BJ (cell line): ENCODE data around the gene DIPK1C. TPM values are rescaled to one million over a fixed set of nuclear protein-coding genes. Genes with fewer than 3 reads are reported as not detected.
A peak's percentile ranks its signal among the peaks of the same experiment; 100 is the strongest.

Experiments used
- CTCF ChIA-PET: fragments of 350-600 bp; formaldehyde crosslinking; extraction: SDS; loops from one replicate; lab custom pipeline; 2021; ENCODE audit warnings: antibody characterized with exemption, inconsistent platforms; lab: Yijun Ruan, JAX
- POLR2A ChIA-PET: fragments of 300-600 bp; sonication (Branson Sonifier 250); formaldehyde crosslinking; extraction: SDS; loops from one replicate; lab custom pipeline; 2021; ENCODE audit warnings: antibody characterized with exemption; lab: Charles Lee
- DNase-seq: peaks from one replicate; pipeline ENCODE4 v3.0.0-alpha.2; 2011; ENCODE audit warnings: low read depth
- H3K27me3 ChIP-seq: 2 replicates; pipeline ENCODE4 v1.6.0; 2011; ENCODE audit warnings: low read length; ENCODE audit not compliant: control insufficient read depth, insufficient read depth
- H3K36me3 ChIP-seq: 2 replicates; pipeline ENCODE4 v1.5.1; 2011; ENCODE audit warnings: low read length; ENCODE audit not compliant: control insufficient read depth, insufficient read depth
- H3K4me3 ChIP-seq: 2 replicates; pipeline ENCODE4 v1.5.1; 2011; ENCODE audit warnings: low read depth, mild to moderate bottlenecking, control low read depth, low read length
- polyA plus RNA-seq: library from polyadenylated mRNA; depleted of rRNA; stranded (reverse); fragments of >200 nt; gene quantifications from 2 replicates; pipeline ENCODE4 v1.2.3, GENCODE V29; 2011
- TF ChIP-seq, protein P1 (sequence below): IDR thresholded peaks from 2 replicates; pipeline ENCODE4 v1.5.1; 2011; ENCODE audit warnings: low read depth, mild to moderate bottlenecking, control low read depth, inconsistent platforms, low read length, moderate library complexity; ENCODE audit not compliant: insufficient read depth

DIPK1C gene
- polyA plus RNA-seq, 1 experiment = not detected

DNA sequence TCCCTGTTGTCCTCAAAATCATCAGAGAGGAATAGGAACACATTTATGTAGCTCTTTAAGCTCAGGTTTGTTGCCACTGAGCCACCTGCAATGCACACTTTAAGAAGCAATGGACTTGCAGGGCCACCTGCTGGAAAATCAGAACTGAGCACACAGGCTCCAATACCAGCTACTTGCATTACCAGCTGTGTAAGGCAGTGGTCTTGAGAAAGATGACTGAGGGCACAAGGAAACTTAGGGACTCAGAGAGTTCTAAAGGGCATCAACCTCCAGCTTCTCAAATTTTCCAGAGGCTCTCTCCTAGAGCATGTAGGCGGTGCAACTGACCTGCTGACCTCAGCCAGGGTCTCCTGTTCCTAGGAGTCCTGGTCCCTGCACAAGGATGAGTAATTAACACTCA, 36.6 kb upstream of the DIPK1C start:
- POLR2A ChIA-PET = no interaction called here
- H3K4me3 ChIP-seq = no peak overlapping the region
- H3K36me3 ChIP-seq = no peaks in the 10 kb centered on the region
- DNase-seq = no peak
- TF ChIP-seq, protein P1, sequence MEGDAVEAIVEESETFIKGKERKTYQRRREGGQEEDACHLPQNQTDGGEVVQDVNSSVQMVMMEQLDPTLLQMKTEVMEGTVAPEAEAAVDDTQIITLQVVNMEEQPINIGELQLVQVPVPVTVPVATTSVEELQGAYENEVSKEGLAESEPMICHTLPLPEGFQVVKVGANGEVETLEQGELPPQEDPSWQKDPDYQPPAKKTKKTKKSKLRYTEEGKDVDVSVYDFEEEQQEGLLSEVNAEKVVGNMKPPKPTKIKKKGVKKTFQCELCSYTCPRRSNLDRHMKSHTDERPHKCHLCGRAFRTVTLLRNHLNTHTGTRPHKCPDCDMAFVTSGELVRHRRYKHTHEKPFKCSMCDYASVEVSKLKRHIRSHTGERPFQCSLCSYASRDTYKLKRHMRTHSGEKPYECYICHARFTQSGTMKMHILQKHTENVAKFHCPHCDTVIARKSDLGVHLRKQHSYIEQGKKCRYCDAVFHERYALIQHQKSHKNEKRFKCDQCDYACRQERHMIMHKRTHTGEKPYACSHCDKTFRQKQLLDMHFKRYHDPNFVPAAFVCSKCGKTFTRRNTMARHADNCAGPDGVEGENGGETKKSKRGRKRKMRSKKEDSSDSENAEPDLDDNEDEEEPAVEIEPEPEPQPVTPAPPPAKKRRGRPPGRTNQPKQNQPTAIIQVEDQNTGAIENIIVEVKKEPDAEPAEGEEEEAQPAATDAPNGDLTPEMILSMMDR = peak; percentile 45
- peaks cover 13% of the 10 kb centered on the region for H3K27me3 ChIP-seq
- CTCF ChIA-PET = interaction anchor here (1.1 to 3.0 kb wide), 5 partner anchors 15 to 298 kb away, joined by 3 to 24 read pairs (median 3); no protein-coding TSS in a partner anchor

DNA sequence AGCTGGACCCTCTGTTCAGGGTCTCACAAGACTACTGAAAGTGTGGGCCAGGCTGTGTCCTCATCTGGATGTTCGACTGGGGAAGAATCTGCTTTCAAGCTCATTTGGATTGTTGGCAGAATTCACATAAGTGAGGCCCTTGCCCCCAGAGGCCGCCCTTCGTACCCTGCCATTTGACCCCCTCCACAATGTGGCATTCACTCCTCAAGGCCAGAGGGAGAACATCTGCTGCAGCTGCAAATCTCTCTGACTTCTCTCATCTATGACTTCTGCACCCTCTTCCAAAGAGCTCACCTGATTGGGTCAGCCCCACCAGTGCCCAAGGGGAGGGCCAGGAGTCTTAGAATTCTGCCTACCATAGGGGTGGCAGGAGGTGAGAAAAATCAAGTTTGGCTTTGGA, 35.2 kb upstream of the DIPK1C start:
- Histone ChIP-seq H3K4me3 (no peak overlapping the region), H3K36me3 (no peaks in the 10 kb centered on the region), H3K27me3 (peaks cover 13% of the 10 kb centered on the region)
- POLR2A ChIA-PET = no interaction called here
- TF ChIP-seq, protein P1 = no peak
- no peak for DNase-seq
- CTCF ChIA-PET = interaction anchor here (0.5 to 1.0 kb wide), 3 partner anchors 9 to 62 kb away, joined by 3 read pairs; no protein-coding TSS in a partner anchor

DNA sequence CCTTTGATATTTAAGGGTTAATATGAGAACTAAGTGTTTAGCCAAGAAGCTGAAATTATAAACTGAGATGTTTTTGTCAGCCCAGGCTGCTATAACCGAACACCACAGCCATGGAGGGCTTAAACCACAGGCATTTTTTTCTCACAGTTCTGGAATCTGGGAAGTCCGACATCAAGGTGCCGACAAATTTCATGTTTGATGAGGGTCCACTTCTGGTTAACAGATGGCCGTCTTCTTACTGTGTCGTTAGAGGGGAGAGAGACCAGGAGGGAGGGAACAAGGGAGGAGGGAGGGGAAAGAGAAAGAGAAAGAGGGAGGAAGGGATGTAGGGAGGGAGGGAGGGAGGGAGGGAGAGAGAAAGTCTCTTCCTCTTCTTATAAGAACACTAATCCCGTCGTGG, 32.6 kb upstream of the DIPK1C start:
- CTCF ChIA-PET = no interaction called here
- Histone ChIP-seq H3K27me3 (peaks cover 20% of the 10 kb centered on the region), H3K4me3 (peak overlapping the region; percentile 27), H3K36me3 (no peaks in the 10 kb centered on the region)
- POLR2A ChIA-PET = no interaction called here
- no peak for DNase-seq
- TF ChIP-seq, protein P1 = no peak

DNA sequence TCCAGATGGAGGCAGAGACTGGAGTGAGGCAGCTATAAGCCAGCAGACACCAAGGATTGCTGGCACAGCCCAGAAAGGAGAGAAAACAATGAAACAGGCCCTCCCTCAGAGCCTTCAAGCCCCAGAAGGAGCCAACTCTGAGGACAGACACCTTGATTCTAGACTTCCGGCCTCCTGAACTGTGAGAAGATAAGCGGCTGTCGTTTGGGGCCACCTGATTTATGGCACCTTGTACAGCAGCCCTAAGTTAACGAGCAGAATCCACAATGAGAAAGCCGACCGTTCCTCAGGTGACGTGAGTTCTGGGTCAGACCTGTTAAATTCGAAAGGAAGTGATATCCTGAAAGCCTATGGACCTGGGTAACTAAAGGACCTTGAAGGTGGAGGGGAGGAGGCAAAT, 31.8 kb upstream of the DIPK1C start:
- Histone ChIP-seq H3K27me3 (peaks cover 18% of the 10 kb centered on the region), H3K4me3 (no peak overlapping the region), H3K36me3 (no peaks in the 10 kb centered on the region)
- POLR2A ChIA-PET = no interaction called here
- no peak for DNase-seq
- CTCF ChIA-PET = no interaction called here
- TF ChIP-seq, protein P1 = no peak

DNA sequence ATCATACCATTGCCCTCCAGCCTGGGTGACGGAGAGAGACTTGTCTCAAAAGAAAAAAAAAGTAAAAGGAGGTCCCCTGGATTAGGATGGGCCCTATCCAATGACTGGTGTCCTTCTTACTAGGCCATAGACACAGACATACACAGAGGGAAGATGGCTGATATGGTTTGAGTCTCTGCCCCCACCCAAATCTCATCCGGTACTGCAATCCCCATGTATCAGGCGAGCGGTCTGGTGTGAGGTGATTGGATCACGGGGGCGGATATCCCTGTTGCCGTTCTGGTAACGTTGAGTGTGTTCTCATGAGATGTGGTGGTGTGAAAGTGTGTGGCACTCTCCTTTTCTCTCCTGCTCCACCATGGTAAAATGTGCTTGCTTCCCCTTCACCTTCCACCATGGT, 31.2 kb upstream of the DIPK1C start:
- no peak for DNase-seq
- Histone ChIP-seq H3K36me3 (no peaks in the 10 kb centered on the region), H3K27me3 (peaks cover 14% of the 10 kb centered on the region), H3K4me3 (no peak overlapping the region)
- POLR2A ChIA-PET = no interaction called here
- CTCF ChIA-PET = no interaction called here
- TF ChIP-seq, protein P1 = no peak
